ENCODE data around the gene DEGS2.

Gene DEGS2

GRCh38 chr14:100108840-100109593, 50.4 kb downstream of the DEGS2 start:
- no peak for DNase-seq

GRCh38 chr14:100108042-100108825, 51.2 kb downstream of the DEGS2 start:
- no peak for DNase-seq

GRCh38 chr14:100107236-100107635, 52.2 kb downstream of the DEGS2 start:
- no peak for DNase-seq

- DNase-seq = no peak
Observed at GRCh38 chr14:100106250-100107112, 53.0 kb downstream of the DEGS2 start.

GRCh38 chr14:100105357-100106169, 53.9 kb downstream of the DEGS2 start:
- no peak for DNase-seq

- DNase-seq = no peak
Observed at GRCh38 chr14:100104523-100105300, 54.7 kb downstream of the DEGS2 start.

- DNase-seq = no peak
Observed at GRCh38 chr14:100104006-100104352, 55.5 kb downstream of the DEGS2 start.

GRCh38 chr14:100103250-100104005, 56.0 kb downstream of the DEGS2 start:
- DNase-seq = no peak

GRCh38 chr14:100102156-100102785, 57.2 kb downstream of the DEGS2 start:
- no peak for DNase-seq

- no peak for DNase-seq
Observed at GRCh38 chr14:100100032-100100703, 59.3 kb downstream of the DEGS2 start.

GRCh38 chr14:100098171-100098570, 61.3 kb downstream of the DEGS2 start:
- DNase-seq = no peak

- no peak for DNase-seq
Observed at GRCh38 chr14:100096656-100097055, 62.8 kb downstream of the DEGS2 start.

Data from DMS79 (cell line).